ENCODE measurements around the gene TRIM4.
"Not testable (repeated sequence)": the region's sequence is repeated elsewhere in the genome, so short reads cannot be mapped to it uniquely, and the experiment has no call there.

TRIM4 gene

DNA sequence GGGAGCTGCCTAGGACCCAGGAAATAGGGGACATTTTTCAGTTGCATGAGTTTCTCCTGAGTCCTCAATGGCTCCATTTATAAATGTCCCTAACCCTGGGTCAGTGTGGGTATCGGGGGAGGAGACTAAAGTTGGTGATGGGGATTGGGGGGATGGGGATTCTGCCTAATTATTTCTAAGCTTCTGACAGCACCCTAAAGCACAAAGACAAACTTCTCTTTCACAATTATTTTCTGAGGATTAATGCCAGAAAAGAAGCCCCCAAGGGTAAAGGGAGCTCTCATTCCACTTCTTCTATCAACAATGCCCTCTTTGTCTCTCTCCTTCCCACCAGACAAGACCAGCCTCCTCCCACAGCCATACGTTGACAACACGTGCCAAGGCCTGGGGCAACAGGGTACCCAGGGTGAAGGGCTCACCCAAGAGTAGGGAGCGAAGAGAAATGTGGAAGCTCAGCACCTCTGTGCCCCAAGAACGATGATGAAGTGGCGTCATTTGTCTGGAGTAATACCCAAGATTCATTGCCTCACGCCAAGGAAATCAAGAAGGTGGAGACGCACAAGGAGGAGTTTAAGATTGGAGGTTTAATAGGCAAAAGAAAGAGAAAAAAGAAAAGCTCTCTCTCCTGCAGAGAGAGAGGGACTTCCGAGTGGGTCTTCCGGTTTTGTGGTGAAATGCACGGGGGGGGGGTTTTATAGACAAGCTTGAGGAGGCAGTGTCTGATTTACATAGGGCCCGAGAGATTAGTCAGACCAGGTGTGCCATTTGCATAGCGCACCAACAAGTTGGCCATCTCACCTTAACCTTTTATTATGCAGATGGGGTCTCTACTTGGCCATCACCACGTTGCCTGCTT, 24.5 kb upstream of the TRIM4 start:
- Histone ChIP-seq H3K9me3 (ENCODE audit: control insufficient read depth in 2 of 2, low read length in 2 of 2) (no peaks in the 10 kb centered on the region), H3K27ac (ENCODE audit: low read depth in 2 of 2, low read length in 2 of 2) (no peak overlapping the region), H3K4me3 (ENCODE audit: low read length in 2 of 2) (no peak overlapping the region), H3K9ac (ENCODE audit: low read depth in 1 of 2, low read length in 2 of 2) (no peak overlapping the region), H3K27me3 (ENCODE audit: control insufficient read depth in 2 of 2, insufficient read depth in 2 of 2, low read length in 2 of 2) (peaks cover 0 to 4% of the 10 kb centered on the region in 2 donors), H3K36me3 (ENCODE audit: control insufficient read depth in 2 of 2, insufficient read depth in 2 of 2, low read length in 2 of 2) (no peaks in the 10 kb centered on the region), H3K4me1 (ENCODE audit: control insufficient read depth in 2 of 2, insufficient read depth in 2 of 2, low read length in 2 of 2) (peaks cover 0 to 2% of the 10 kb centered on the region in 2 donors)

DNA sequence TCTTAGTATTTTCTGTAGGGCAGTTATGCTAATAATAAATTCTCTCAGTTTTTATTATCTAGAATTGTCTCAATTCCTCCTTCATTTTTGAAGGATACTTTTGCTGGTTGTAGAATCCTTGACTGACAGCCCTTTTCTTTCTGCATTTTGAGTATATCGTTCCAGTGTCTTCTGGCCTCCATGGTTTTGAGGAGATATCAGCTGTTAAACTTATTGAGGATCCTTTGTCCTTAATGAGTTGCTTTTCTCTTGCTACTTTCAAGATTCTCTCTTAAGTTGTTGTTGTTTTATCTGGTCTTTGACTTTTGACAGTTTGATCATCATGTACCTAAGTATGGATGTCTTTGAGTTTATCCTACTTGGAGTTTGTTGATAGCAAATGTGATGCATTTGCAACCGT, 19.0 kb upstream of the TRIM4 start:
- Histone ChIP-seq H3K27me3 (ENCODE audit: control insufficient read depth in 2 of 2, insufficient read depth in 2 of 2, low read length in 2 of 2) (peaks cover 5% of the 10 kb centered on the region in 2 donors), H3K9ac (ENCODE audit: low read depth in 1 of 2, low read length in 2 of 2) (no peak overlapping the region), H3K9me3 (ENCODE audit: control insufficient read depth in 2 of 2, low read length in 2 of 2) (peaks cover 0 to 3% of the 10 kb centered on the region in 2 donors), H3K27ac (ENCODE audit: low read depth in 2 of 2, low read length in 2 of 2) (no peak overlapping the region), H3K36me3 (ENCODE audit: control insufficient read depth in 2 of 2, insufficient read depth in 2 of 2, low read length in 2 of 2) (no peaks in the 10 kb centered on the region), H3K4me3 (ENCODE audit: low read length in 2 of 2) (no peak overlapping the region), H3K4me1 (ENCODE audit: control insufficient read depth in 2 of 2, insufficient read depth in 2 of 2, low read length in 2 of 2) (no peaks in the 10 kb centered on the region)

DNA sequence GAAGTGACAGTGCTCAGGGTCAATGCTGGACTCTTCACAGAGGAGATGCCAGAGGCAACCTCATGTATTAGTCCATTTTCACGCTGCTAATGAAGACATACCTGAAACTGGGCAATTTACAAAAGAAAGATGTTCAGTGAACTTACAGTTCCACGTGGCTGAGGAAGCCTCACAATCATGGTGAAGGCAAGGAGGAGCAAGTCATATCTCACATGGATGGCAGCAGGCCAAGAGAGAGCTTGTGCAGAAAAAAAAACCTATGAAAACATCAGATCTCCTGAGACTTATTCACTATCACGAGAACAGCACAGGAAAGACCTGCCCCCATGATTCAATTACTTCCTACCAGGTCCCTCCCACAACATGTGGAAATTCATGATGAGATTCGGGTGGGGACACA, 15.7 kb upstream of the TRIM4 start:
- H3K9ac ChIP-seq (ENCODE audit: low read depth in 1 of 2, low read length in 2 of 2); H3K9me3 ChIP-seq (ENCODE audit: control insufficient read depth in 2 of 2, low read length in 2 of 2); H3K4me1 ChIP-seq (ENCODE audit: control insufficient read depth in 2 of 2, insufficient read depth in 2 of 2, low read length in 2 of 2); H3K4me3 ChIP-seq (ENCODE audit: low read length in 2 of 2); H3K36me3 ChIP-seq (ENCODE audit: control insufficient read depth in 2 of 2, insufficient read depth in 2 of 2, low read length in 2 of 2); H3K27ac ChIP-seq (ENCODE audit: low read depth in 2 of 2, low read length in 2 of 2): not testable (repeated sequence)
- peaks cover 5 to 12% of the 10 kb centered on the region in 2 donors for H3K27me3 ChIP-seq (ENCODE audit: control insufficient read depth in 2 of 2, insufficient read depth in 2 of 2, low read length in 2 of 2)

DNA sequence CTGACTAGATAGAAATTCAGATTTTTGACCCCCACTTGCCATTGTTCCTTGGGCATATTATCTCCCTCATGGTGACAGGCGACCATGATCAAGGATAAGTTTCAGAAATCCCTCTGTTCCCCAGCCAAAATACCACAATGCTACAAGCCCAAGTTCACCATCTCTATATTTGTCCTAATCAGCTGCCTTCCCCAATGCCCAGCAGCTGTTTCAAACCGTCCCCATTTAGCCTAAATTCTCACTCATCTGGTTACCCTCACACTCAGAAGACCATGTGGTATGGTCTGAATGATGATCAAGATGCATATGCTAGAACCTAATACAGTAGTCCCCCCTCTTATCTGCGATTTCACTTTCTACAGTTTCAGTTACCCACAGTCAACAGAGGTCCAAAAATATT, 11.0 kb upstream of the TRIM4 start:
- no peak overlapping the region for H3K4me3 ChIP-seq (ENCODE audit: low read length in 2 of 2)
- H3K9ac ChIP-seq (ENCODE audit: low read depth in 1 of 2, low read length in 2 of 2): no peak overlapping the region
- H3K27me3 ChIP-seq (ENCODE audit: control insufficient read depth in 2 of 2, insufficient read depth in 2 of 2, low read length in 2 of 2): peaks cover 20 to 25% of the 10 kb centered on the region in 2 donors
- H3K27ac ChIP-seq (ENCODE audit: low read depth in 2 of 2, low read length in 2 of 2): no peak overlapping the region
- H3K9me3 ChIP-seq (ENCODE audit: control insufficient read depth in 2 of 2, low read length in 2 of 2): no peaks in the 10 kb centered on the region
- no peaks in the 10 kb centered on the region for H3K36me3 ChIP-seq (ENCODE audit: control insufficient read depth in 2 of 2, insufficient read depth in 2 of 2, low read length in 2 of 2)
- H3K4me1 ChIP-seq (ENCODE audit: control insufficient read depth in 2 of 2, insufficient read depth in 2 of 2, low read length in 2 of 2): peaks cover 0 to 3% of the 10 kb centered on the region in 2 donors

DNA sequence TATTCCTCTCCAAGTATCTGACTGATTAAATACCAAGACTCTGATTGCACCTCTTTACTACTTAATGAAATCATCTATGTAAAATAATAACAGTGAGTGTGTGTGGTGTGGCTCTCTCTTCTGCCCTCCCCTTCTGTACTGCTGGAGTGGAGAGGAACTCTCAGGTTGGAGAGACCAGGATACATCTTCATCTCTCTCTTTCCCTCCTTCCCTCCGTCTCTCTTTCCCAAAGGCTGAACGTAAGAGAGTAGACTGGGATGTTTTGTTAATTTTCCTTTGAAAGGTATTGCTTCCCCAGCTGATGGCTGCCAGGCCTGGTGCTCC, 10.4 kb upstream of the TRIM4 start:
- Histone ChIP-seq H3K27ac (ENCODE audit: low read depth in 2 of 2, low read length in 2 of 2) (no peak overlapping the region), H3K27me3 (ENCODE audit: control insufficient read depth in 2 of 2, insufficient read depth in 2 of 2, low read length in 2 of 2) (peaks cover 20 to 23% of the 10 kb centered on the region in 2 donors), H3K4me3 (ENCODE audit: low read length in 2 of 2) (peak overlapping the region in 1 of 2 donors; percentile 42), H3K36me3 (ENCODE audit: control insufficient read depth in 2 of 2, insufficient read depth in 2 of 2, low read length in 2 of 2) (no peaks in the 10 kb centered on the region), H3K4me1 (ENCODE audit: control insufficient read depth in 2 of 2, insufficient read depth in 2 of 2, low read length in 2 of 2) (peaks cover 0 to 3% of the 10 kb centered on the region in 2 donors), H3K9me3 (ENCODE audit: control insufficient read depth in 2 of 2, low read length in 2 of 2) (no peaks in the 10 kb centered on the region), H3K9ac (ENCODE audit: low read depth in 1 of 2, low read length in 2 of 2) (no peak overlapping the region)

DNA sequence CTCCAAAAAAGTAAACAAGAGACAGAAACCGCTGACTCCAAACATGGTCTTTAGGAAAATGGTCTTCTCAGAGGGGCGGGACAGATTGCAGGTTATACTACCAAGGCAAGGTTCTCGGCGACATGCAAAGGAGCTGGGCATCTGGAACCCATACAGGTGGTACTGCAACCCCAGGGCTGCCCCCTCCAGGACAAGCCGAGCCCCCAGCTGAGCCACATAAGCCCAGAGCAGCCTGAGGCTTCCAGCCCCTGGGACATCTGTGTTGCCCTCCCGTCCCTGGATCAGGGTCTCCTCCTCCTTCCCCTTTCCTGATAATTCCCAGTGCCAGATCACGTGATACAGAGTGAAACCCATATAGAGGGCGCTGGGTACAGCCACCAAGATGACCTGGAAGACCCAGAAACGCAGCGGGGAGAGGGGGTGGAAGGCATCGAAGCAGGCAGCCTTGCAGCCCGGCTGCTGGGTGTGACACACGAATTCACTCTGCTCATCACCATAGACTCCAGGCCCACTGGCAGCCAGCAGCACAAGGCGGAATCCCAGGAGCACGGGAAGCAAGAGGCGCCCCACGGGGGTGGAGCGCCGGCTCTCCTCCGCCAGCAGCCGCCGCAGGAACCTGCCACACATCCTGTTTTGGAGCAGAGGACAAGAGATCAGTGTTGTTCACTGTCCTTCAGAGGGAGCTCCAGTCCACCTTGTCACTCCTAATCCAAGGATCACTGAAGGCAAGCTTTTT, 9.8 kb upstream of the TRIM4 start, which contains the start of gene GJC3:
Gene GJC3 (minus strand): TSS at position 627 of the 736 bp plus-strand sequence. CDS start 0 bp downstream, at position 627.
- H3K36me3 ChIP-seq (ENCODE audit: control insufficient read depth in 2 of 2, insufficient read depth in 2 of 2, low read length in 2 of 2): no peaks in the 10 kb centered on the region
- H3K27me3 ChIP-seq (ENCODE audit: control insufficient read depth in 2 of 2, insufficient read depth in 2 of 2, low read length in 2 of 2): peaks cover 15 to 22% of the 10 kb centered on the region in 2 donors
- peak within 1 kb of the TSS; percentile 36 to 42 for H3K4me3 ChIP-seq (ENCODE audit: low read length in 2 of 2)
- H3K9ac ChIP-seq (ENCODE audit: low read depth in 1 of 2, low read length in 2 of 2): no peak within 1 kb of the TSS
- H3K9me3 ChIP-seq (ENCODE audit: control insufficient read depth in 2 of 2, low read length in 2 of 2): no peaks in the 10 kb centered on the region
- H3K4me1 ChIP-seq (ENCODE audit: control insufficient read depth in 2 of 2, insufficient read depth in 2 of 2, low read length in 2 of 2): peaks cover 0 to 3% of the 10 kb centered on the region in 2 donors
- H3K27ac ChIP-seq (ENCODE audit: low read depth in 2 of 2, low read length in 2 of 2): no peak within 1 kb of the TSS

DNA sequence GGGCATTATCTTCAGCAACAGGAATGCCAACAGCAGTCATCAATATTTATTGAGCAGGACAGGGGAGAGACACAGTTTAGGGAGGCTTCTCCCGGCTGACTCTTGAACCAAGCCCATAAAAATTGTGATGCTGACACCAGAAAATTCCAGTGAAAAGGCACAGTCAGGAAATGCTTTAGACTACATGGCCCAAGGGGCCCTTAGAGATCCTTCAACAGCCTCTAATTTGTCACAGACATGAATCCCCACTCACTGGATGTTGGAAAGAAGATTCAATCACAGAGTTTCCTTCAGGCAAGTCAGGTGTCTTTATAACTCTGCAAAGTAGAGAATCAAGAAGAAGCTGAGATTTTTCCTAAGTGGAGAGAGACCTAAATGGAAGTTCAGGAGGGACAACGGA, 8.9 kb upstream of the TRIM4 start:
- Histone ChIP-seq H3K27me3 (ENCODE audit: control insufficient read depth in 2 of 2, insufficient read depth in 2 of 2, low read length in 2 of 2) (peaks cover 15 to 20% of the 10 kb centered on the region in 2 donors), H3K9me3 (ENCODE audit: control insufficient read depth in 2 of 2, low read length in 2 of 2) (no peaks in the 10 kb centered on the region), H3K36me3 (ENCODE audit: control insufficient read depth in 2 of 2, insufficient read depth in 2 of 2, low read length in 2 of 2) (no peaks in the 10 kb centered on the region), H3K9ac (ENCODE audit: low read depth in 1 of 2, low read length in 2 of 2) (no peak overlapping the region), H3K4me1 (ENCODE audit: control insufficient read depth in 2 of 2, insufficient read depth in 2 of 2, low read length in 2 of 2) (peaks cover 0 to 3% of the 10 kb centered on the region in 2 donors), H3K4me3 (ENCODE audit: low read length in 2 of 2) (no peak overlapping the region), H3K27ac (ENCODE audit: low read depth in 2 of 2, low read length in 2 of 2) (no peak overlapping the region)

DNA sequence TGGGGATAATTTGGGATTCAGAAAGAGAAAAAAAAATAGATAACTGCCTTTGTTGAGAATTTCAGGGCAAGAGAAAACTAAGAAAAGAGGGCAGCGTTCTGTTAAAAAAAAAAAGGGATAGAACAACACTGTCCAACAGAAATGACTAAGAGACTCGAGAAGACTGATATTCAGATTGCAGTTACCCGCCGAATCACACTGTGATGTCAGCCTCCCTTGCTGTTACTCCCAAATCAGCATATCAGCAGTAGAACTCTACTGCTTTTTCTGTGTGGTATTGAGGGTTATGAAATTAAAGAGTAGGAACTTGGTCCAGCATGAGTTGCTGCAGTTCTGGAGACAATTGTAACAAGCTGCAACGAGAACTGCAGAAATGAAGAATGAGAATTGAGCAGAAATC, 8.2 kb upstream of the TRIM4 start:
- H3K9me3 ChIP-seq (ENCODE audit: control insufficient read depth in 2 of 2, low read length in 2 of 2): no peaks in the 10 kb centered on the region
- H3K9ac ChIP-seq (ENCODE audit: low read depth in 1 of 2, low read length in 2 of 2): no peak overlapping the region
- H3K4me1 ChIP-seq (ENCODE audit: control insufficient read depth in 2 of 2, insufficient read depth in 2 of 2, low read length in 2 of 2): peaks cover 0 to 3% of the 10 kb centered on the region in 2 donors
- no peak overlapping the region for H3K27ac ChIP-seq (ENCODE audit: low read depth in 2 of 2, low read length in 2 of 2)
- H3K4me3 ChIP-seq (ENCODE audit: low read length in 2 of 2): no peak overlapping the region
- peaks cover 15 to 20% of the 10 kb centered on the region in 2 donors for H3K27me3 ChIP-seq (ENCODE audit: control insufficient read depth in 2 of 2, insufficient read depth in 2 of 2, low read length in 2 of 2)
- no peaks in the 10 kb centered on the region for H3K36me3 ChIP-seq (ENCODE audit: control insufficient read depth in 2 of 2, insufficient read depth in 2 of 2, low read length in 2 of 2)

DNA sequence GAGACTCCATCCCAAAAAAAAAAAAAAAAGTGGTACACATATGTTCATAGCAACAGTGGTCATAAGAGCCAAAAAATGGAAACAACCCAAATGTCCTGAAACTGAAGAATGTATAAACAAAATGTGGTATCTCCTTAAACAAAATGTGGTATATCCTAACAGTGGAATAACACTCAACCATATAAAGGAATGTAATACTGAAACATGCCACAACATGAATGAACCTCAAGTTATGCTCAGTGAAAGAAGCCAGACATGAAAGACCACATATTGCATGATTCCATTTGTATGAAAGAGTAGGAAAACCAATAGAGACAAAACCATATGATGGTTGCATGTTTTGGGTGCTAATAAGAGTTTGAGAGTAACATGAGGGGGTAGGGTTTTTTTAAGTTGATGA, 7.0 kb upstream of the TRIM4 start:
- H3K4me1 ChIP-seq (ENCODE audit: control insufficient read depth in 2 of 2, insufficient read depth in 2 of 2, low read length in 2 of 2): peaks cover 0 to 3% of the 10 kb centered on the region in 2 donors
- no peak overlapping the region for H3K27ac ChIP-seq (ENCODE audit: low read depth in 2 of 2, low read length in 2 of 2)
- H3K9ac ChIP-seq (ENCODE audit: low read depth in 1 of 2, low read length in 2 of 2): no peak overlapping the region
- peaks cover 11 to 20% of the 10 kb centered on the region in 2 donors for H3K27me3 ChIP-seq (ENCODE audit: control insufficient read depth in 2 of 2, insufficient read depth in 2 of 2, low read length in 2 of 2)
- H3K4me3 ChIP-seq (ENCODE audit: low read length in 2 of 2): no peak overlapping the region
- H3K9me3 ChIP-seq (ENCODE audit: control insufficient read depth in 2 of 2, low read length in 2 of 2): no peaks in the 10 kb centered on the region
- H3K36me3 ChIP-seq (ENCODE audit: control insufficient read depth in 2 of 2, insufficient read depth in 2 of 2, low read length in 2 of 2): no peaks in the 10 kb centered on the region

DNA sequence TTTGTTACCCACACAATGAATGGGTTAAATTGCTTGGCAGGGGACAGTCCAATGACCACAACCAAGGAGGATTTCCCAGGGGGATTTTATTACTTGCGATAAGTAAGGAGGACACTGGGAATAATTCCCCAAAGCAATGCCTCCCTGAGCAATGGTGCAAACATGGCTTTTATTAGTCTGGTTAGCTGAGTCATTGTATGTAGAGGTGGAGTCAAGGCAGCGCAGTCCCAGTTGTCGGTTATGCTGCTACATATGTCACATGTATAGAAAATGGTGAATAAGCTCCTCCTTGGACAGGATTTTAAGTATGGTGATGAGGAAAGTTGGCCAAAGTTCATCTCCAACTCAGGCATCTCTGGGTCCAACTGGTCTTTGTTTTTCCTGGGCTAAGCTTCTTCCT, 3.9 kb upstream of the TRIM4 start:
- Histone ChIP-seq H3K36me3 (ENCODE audit: control insufficient read depth in 2 of 2, insufficient read depth in 2 of 2, low read length in 2 of 2) (no peaks in the 10 kb centered on the region), H3K27me3 (ENCODE audit: control insufficient read depth in 2 of 2, insufficient read depth in 2 of 2, low read length in 2 of 2) (peaks cover 4 to 13% of the 10 kb centered on the region in 2 donors), H3K9me3 (ENCODE audit: control insufficient read depth in 2 of 2, low read length in 2 of 2) (no peaks in the 10 kb centered on the region), H3K9ac (ENCODE audit: low read depth in 1 of 2, low read length in 2 of 2) (no peak overlapping the region), H3K27ac (ENCODE audit: low read depth in 2 of 2, low read length in 2 of 2) (no peak overlapping the region), H3K4me1 (ENCODE audit: control insufficient read depth in 2 of 2, insufficient read depth in 2 of 2, low read length in 2 of 2) (peaks cover 2 to 10% of the 10 kb centered on the region in 2 donors), H3K4me3 (ENCODE audit: low read length in 2 of 2) (no peak overlapping the region)
